Cardiac muscle cell (in vitro differentiated cells and primary cell): ENCODE measurements around the gene QPCTL. TPM values are rescaled to one million over a fixed set of nuclear protein-coding genes. Genes with fewer than 3 reads are reported as not detected.
A peak's percentile ranks its signal among the peaks of the same experiment; 100 is the strongest.
"Not testable (repeated sequence)": the region's sequence is repeated elsewhere in the genome, so short reads cannot be mapped to it uniquely, and the experiment has no call there.

Experiments used
- DNase-seq, 2 donors: peaks; one replicate each; pipeline versions ENCODE4 v3.0.0 to v3.0.0-alpha.2; 2010 to 2017; ENCODE audit warnings: low read depth in 1 of 2, low spot score in 1 of 2
- H3K27ac ChIP-seq: fragments of 200-600 bp; sonication (generic); 2 replicates; pipeline ENCODE4 v1.5.1; 2016
- H3K27me3 ChIP-seq: fragments of 200-600 bp; sonication (generic); 2 replicates; pipeline ENCODE4 v1.6.0; 2016; ENCODE audit warnings: control low read depth
- H3K36me3 ChIP-seq: fragments of 200-600 bp; sonication (generic); 2 replicates; pipeline ENCODE4 v1.5.1; 2016; ENCODE audit warnings: control low read depth
- H3K4me1 ChIP-seq: fragments of 200-600 bp; sonication (generic); 2 replicates; pipeline ENCODE4 v1.8.1; 2017; ENCODE audit warnings: low read depth, mild to moderate bottlenecking, mixed run types
- H3K4me3 ChIP-seq: fragments of 200-600 bp; sonication (generic); 2 replicates; pipeline ENCODE4 v1.5.1; 2016; ENCODE audit warnings: mild to moderate bottlenecking
- H3K9me3 ChIP-seq: fragments of 200-600 bp; sonication (generic); 2 replicates; pipeline ENCODE4 v1.5.1; 2017; ENCODE audit warnings: low read depth, mild to moderate bottlenecking, control low read depth
- CTCF ChIP-seq: IDR thresholded peaks from 2 replicates; pipeline ENCODE4 v1.5.1; 2012; ENCODE audit warnings: low read depth, mild to moderate bottlenecking, low read length
- polyA plus RNA-seq: library from polyadenylated mRNA; unstranded; fragments of >200 nt; fragmentation: Nextera tagmentation; extraction: Ambion mirVana; gene quantifications from 2 replicates; pipeline ENCODE4 v1.2.1, GENCODE V29; 2016
- total RNA-seq: library from RNA; depleted of rRNA; stranded (reverse); fragments of >200 nt; gene quantifications from 2 replicates; pipeline ENCODE4 v1.2.3, GENCODE V29; 2016

The QPCTL gene
- total and polyA plus RNA-seq, 2 experiments from 2014 or later = 14.6 to 22.2 TPM

- TF ChIP-seq CTCF = no peak
- peak; percentile 18 to 46 for DNase-seq
- Histone ChIP-seq H3K27me3 (no peaks in the 10 kb centered on the region), H3K9me3 (no peaks in the 10 kb centered on the region), H3K36me3 (peaks cover 8% of the 10 kb centered on the region), H3K4me1 (peaks cover 11% of the 10 kb centered on the region), H3K27ac (peak overlapping the region; percentile 98), H3K4me3 (peak overlapping the region; percentile 80)
These were observed 24.1 kb downstream of the QPCTL start for GRCh38 chr19:45716359-45717130.

- TF ChIP-seq CTCF = peak; percentile 29
- H3K4me1 ChIP-seq = peaks cover 11% of the 10 kb centered on the region
- no peaks in the 10 kb centered on the region for H3K27me3 ChIP-seq
- H3K27ac ChIP-seq = peak overlapping the region; percentile 98
- H3K9me3 ChIP-seq = no peaks in the 10 kb centered on the region
- peak overlapping the region; percentile 80 for H3K4me3 ChIP-seq
- DNase-seq = peak; percentile 100
- peaks cover 8% of the 10 kb centered on the region for H3K36me3 ChIP-seq
These were observed 24.9 kb downstream of the QPCTL start for GRCh38 chr19:45717131-45717982.

- no peak for TF ChIP-seq CTCF
- peak in 1 of 2 donors; percentile 28 for DNase-seq
- peaks cover 11% of the 10 kb centered on the region for H3K4me1 ChIP-seq
These were observed 25.7 kb downstream of the QPCTL start for GRCh38 chr19:45717983-45718650.

GRCh38 chr19:45720065-45720464, 27.6 kb downstream of the QPCTL start:
- not testable (repeated sequence) for H3K27me3 ChIP-seq, H3K4me3 ChIP-seq, H3K9me3 ChIP-seq, H3K27ac ChIP-seq, DNase-seq
- Histone ChIP-seq H3K36me3 (peaks cover 12% of the 10 kb centered on the region), H3K4me1 (peaks cover 11% of the 10 kb centered on the region)

More at GRCh38 chr19:45717983-45718650, 25.7 kb downstream of the QPCTL start:
- no peaks in the 10 kb centered on the region for H3K27me3 ChIP-seq
- peak overlapping the region; percentile 98 for H3K27ac ChIP-seq
- H3K36me3 ChIP-seq = peaks cover 9% of the 10 kb centered on the region
- peak overlapping the region; percentile 34 for H3K4me3 ChIP-seq
- H3K9me3 ChIP-seq = no peaks in the 10 kb centered on the region

- not testable (repeated sequence) for H3K4me3 ChIP-seq, H3K4me1 ChIP-seq, DNase-seq, H3K9me3 ChIP-seq, H3K36me3 ChIP-seq, H3K27me3 ChIP-seq, H3K27ac ChIP-seq
These were observed 36.2 kb downstream of the QPCTL start for GRCh38 chr19:45728683-45729082.

- no peak overlapping the region for H3K27ac ChIP-seq
These were observed 37.4 kb downstream of the QPCTL start for GRCh38 chr19:45729800-45730290.

More at GRCh38 chr19:45729800-45730290, 37.4 kb downstream of the QPCTL start:
- H3K27me3 ChIP-seq = no peaks in the 10 kb centered on the region
- H3K4me3 ChIP-seq = peak overlapping the region; percentile 65
- no peak for TF ChIP-seq CTCF
- H3K9me3 ChIP-seq = no peaks in the 10 kb centered on the region
- no peaks in the 10 kb centered on the region for H3K4me1 ChIP-seq
- H3K36me3 ChIP-seq = no peaks in the 10 kb centered on the region
- no peak for DNase-seq
